Measurements from ENCODE around the gene CDK17.

DNA sequence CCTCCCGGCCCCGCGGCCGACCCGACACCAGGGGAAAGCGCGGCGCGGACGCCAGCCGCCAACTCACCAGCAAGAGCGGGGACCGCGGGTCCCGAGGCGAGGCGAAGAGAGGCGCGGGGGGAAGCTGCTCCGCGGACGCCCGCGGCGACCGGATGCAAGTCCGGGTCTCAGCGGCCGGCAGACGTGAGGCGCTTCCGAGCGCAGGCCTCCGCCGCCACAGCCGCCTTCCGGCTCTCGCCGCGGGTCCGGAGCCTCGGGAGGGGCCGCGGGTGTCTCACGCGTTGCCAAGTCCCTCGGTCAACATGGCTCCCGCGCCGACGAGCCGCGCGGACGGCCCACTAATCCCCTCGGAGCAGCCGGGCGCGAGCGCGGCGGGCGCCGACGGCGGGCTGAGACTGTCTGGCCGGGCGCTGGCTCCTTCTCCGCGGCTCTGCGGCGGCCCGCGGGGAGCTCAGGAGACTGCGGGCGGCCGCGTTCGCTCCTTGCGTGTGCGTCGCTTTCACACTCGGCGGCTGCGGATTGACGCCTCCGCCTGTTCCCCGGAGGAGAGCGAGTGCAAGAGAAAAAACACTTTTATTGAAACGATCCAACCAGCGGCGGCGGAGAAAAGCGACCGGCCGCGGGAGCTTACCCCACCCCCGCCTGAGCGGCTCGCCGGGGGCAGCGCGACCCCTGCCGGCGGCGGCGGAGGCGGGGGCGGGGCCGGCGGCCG, at the start of gene CDK17:
- TF ChIP-seq, protein P1, sequence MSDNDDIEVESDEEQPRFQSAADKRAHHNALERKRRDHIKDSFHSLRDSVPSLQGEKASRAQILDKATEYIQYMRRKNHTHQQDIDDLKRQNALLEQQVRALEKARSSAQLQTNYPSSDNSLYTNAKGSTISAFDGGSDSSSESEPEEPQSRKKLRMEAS (IDR thresholded peaks at IDR 0.05), result no peak
- TF ChIP-seq POLR2AphosphoS5 (IDR thresholded peaks at IDR 0.05; ENCODE audit: low read depth, low read length) (no peak), PHF8 (conservative IDR thresholded peaks at IDR 0.05; ENCODE audit: low read depth, low read length) (peak; percentile 66), TBP (IDR thresholded peaks at IDR 0.05; ENCODE audit: low read depth, low read length) (no peak; the same call in 1 of the 2 replicates), YY1 (IDR thresholded peaks at IDR 0.05; ENCODE audit: low read depth, low read length) (no peak)
